ENCODE data around the gene CUEDC1. TPM values are rescaled to one million over a fixed set of nuclear protein-coding genes. Genes with fewer than 3 reads are reported as not detected.

Gene CUEDC1
- total and polyA plus RNA-seq, 5 donors from 2014 or later, result not detected

DNA sequence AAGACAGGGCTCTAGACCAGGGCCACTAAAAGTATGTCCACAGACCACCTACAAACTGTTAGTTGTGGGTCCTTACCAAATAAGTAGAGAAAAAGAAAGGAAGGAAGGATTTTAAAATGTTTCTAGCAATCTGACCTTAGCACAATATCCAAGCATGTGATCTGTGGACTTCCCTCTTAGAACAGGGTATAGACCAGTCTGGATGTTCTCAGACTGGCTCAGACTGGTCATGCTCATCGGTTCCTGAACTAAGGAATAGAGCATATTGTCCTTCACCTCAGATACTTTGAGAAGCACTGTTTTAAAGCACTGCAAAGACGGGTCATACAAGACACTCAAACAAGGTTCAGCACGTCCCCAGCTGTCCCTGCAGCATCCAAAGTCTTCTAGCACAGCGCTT, 25.8 kb downstream of the CUEDC1 start:
- no peaks in the 10 kb centered on the region for H3K9me3 Mint-ChIP-seq
- H3K27me3 ChIP-seq (ENCODE audit: control insufficient read depth, insufficient read depth, low read length), result no peaks in the 10 kb centered on the region
- DNase-seq (no peak), ATAC-seq (ENCODE audit: low read depth in 2 of 2) (no peak)
- H3K4me3 Mint-ChIP-seq, result no peak overlapping the region
- H3K36me3 Mint-ChIP-seq, result no peaks in the 10 kb centered on the region
- no peak overlapping the region for H3K4me3 ChIP-seq (ENCODE audit: low read depth, low read length)
- no peaks in the 10 kb centered on the region for H3K4me1 ChIP-seq (ENCODE audit: control insufficient read depth, insufficient read depth, low read length, poor library complexity, severe bottlenecking)
- no peak overlapping the region for H3K27ac Mint-ChIP-seq
- H3K27ac ChIP-seq (ENCODE audit: insufficient read depth, low read length, poor library complexity, severe bottlenecking), result no peak overlapping the region
- H3K9me3 ChIP-seq (ENCODE audit: control insufficient read depth in 2 of 2, low read length in 2 of 2), result no peaks in the 10 kb centered on the region
- no peaks in the 10 kb centered on the region for H3K36me3 ChIP-seq (ENCODE audit: control insufficient read depth, insufficient read depth, low read length)
- H3K4me1 Mint-ChIP-seq, result peaks cover 0 to 2% (median 0%) of the 10 kb centered on the region in 4 donors
- H3K27me3 Mint-ChIP-seq, result peaks cover 32% of the 10 kb centered on the region

DNA sequence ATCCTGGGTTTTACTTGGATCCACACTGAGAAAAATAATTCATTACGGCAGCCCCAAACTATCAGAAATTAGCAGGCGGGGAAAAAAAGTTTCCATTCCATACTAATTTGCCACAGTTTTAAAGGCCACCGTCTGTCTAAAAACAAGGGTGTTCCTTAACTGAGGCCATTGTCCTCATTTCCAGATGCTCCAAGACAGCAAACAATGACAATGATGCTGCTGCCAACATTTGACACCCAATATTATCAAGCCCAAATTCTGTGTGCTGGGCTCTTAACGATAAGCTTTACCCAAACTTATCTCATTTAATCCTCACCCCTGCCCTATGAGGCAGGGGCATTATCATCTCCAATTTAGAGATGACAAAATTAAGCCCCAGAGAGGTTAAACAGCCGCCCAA, 26.3 kb downstream of the CUEDC1 start:
- no peaks in the 10 kb centered on the region for H3K36me3 ChIP-seq (ENCODE audit: control insufficient read depth, insufficient read depth, low read length)
- no peak for DNase-seq
- no peaks in the 10 kb centered on the region for H3K27me3 ChIP-seq (ENCODE audit: control insufficient read depth, insufficient read depth, low read length)

DNA sequence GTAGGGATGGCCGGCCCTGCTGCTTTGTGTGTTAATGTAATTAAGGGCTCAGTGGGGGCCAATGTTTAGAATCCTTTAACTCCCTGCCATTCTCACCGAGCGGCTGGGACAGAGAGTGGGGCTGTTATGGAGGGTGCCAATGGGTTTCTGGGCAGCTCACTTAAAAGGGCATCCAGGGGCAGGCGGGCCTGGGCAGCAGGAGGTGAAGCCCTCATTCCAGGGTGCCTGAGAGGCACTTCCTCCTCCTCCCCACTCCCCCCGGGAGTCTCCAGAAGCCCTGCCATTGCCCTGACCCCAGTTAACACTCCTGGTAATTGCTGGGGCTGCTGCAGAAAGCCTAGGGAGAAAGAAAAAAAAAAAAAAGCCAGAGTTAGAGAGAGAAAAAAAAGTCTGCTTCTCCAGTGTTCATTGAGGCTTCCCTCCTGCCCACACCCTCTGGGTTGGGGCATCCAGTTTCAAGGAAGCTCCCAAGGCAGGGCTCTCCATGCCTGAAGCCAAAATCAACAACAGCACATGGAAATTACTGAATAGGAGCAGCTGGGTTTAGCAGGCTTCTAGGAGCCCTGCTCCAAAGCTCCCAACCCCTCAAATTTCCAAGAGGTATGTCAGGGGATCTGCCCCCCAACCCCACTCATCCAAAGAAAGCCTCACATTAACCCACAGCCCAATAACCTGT, 28.0 kb downstream of the CUEDC1 start:
- Histone ChIP-seq H3K9me3 (ENCODE audit: control insufficient read depth in 2 of 2, low read length in 2 of 2) (no peaks in the 10 kb centered on the region), H3K36me3 (ENCODE audit: control insufficient read depth, insufficient read depth, low read length) (no peaks in the 10 kb centered on the region), H3K27ac (ENCODE audit: insufficient read depth, low read length, poor library complexity, severe bottlenecking) (no peak overlapping the region), H3K4me1 (ENCODE audit: control insufficient read depth, insufficient read depth, low read length, poor library complexity, severe bottlenecking) (no peaks in the 10 kb centered on the region), H3K27me3 (ENCODE audit: control insufficient read depth, insufficient read depth, low read length) (no peaks in the 10 kb centered on the region), H3K4me3 (ENCODE audit: low read depth, low read length) (no peak overlapping the region)
- Mint-ChIP-seq H3K36me3 (no peaks in the 10 kb centered on the region), H3K27me3 (peaks cover 40% of the 10 kb centered on the region), H3K4me3 (no peak overlapping the region), H3K4me1 (peaks cover 0 to 6% (median 0%) of the 10 kb centered on the region in 4 donors), H3K27ac (no peak overlapping the region), H3K9me3 (no peaks in the 10 kb centered on the region)
- DNase-seq, result no peak
- no peak for ATAC-seq (ENCODE audit: low read depth in 2 of 2)

More for the DNA sequence above, 26.3 kb downstream of the CUEDC1 start:
- ATAC-seq (ENCODE audit: low read depth in 2 of 2), result no peak
- H3K9me3 Mint-ChIP-seq, result no peaks in the 10 kb centered on the region
- Histone ChIP-seq H3K27ac (ENCODE audit: insufficient read depth, low read length, poor library complexity, severe bottlenecking) (no peak overlapping the region), H3K4me3 (ENCODE audit: low read depth, low read length) (no peak overlapping the region), H3K4me1 (ENCODE audit: control insufficient read depth, insufficient read depth, low read length, poor library complexity, severe bottlenecking) (no peaks in the 10 kb centered on the region), H3K9me3 (ENCODE audit: control insufficient read depth in 2 of 2, low read length in 2 of 2) (no peaks in the 10 kb centered on the region)
- peaks cover 35% of the 10 kb centered on the region for H3K27me3 Mint-ChIP-seq
- H3K36me3 Mint-ChIP-seq, result no peaks in the 10 kb centered on the region
- H3K4me1 Mint-ChIP-seq, result peaks cover 0 to 6% (median 0%) of the 10 kb centered on the region in 4 donors
- H3K27ac Mint-ChIP-seq, result no peak overlapping the region
- H3K4me3 Mint-ChIP-seq, result no peak overlapping the region

- DNase-seq, result no peak
- Mint-ChIP-seq H3K27me3 (peaks cover 42% of the 10 kb centered on the region), H3K27ac (no peak overlapping the region), H3K36me3 (no peaks in the 10 kb centered on the region), H3K4me3 (no peak overlapping the region), H3K9me3 (no peaks in the 10 kb centered on the region), H3K4me1 (peaks cover 0 to 6% (median 0%) of the 10 kb centered on the region in 4 donors)
- no peak overlapping the region for H3K4me3 ChIP-seq (ENCODE audit: low read depth, low read length)
- no peak overlapping the region for H3K27ac ChIP-seq (ENCODE audit: insufficient read depth, low read length, poor library complexity, severe bottlenecking)
- no peak for ATAC-seq (ENCODE audit: low read depth in 2 of 2)
- H3K27me3 ChIP-seq (ENCODE audit: control insufficient read depth, insufficient read depth, low read length), result no peaks in the 10 kb centered on the region
- no peaks in the 10 kb centered on the region for H3K9me3 ChIP-seq (ENCODE audit: control insufficient read depth in 2 of 2, low read length in 2 of 2)
- no peaks in the 10 kb centered on the region for H3K36me3 ChIP-seq (ENCODE audit: control insufficient read depth, insufficient read depth, low read length)
- H3K4me1 ChIP-seq (ENCODE audit: control insufficient read depth, insufficient read depth, low read length, poor library complexity, severe bottlenecking), result no peaks in the 10 kb centered on the region
Observed at GRCh38 chr17:57926723-57927047, 28.5 kb downstream of the CUEDC1 start.

DNA sequence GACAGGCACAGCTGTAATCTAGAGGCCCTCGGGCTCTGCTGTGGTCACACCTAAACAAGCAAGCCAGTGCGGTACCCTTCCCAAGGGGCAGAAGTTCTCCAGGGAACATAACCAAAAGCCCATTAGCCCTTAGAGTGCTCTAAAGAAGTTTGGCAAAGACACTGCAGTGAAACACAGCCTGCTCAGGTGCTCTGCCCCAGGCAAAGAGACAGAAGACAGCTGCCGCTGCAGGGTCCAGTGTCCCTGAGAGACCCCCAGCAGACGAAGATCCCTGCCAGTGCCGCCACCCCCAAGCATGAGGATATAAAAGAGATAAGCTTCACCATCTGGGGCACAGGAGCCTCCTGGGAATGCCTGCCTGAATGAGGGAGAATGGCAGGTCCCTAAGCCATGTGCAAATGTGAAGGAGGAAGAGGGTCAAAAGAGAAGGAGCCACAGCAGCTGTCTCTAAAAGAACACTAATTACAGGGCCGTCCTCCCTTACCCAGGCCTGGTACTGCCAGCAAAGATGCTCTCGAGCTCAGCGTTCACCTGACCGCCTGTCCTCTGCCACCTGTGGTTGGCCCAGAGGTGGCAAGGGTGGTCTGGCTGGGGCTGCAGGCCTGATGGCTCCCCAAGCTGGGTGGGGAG, 29.7 kb downstream of the CUEDC1 start:
- no peak overlapping the region for H3K27ac Mint-ChIP-seq
- H3K4me1 ChIP-seq (ENCODE audit: control insufficient read depth, insufficient read depth, low read length, poor library complexity, severe bottlenecking), result no peaks in the 10 kb centered on the region
- ATAC-seq (ENCODE audit: low read depth in 2 of 2), result no peak
- H3K27me3 Mint-ChIP-seq, result peaks cover 46% of the 10 kb centered on the region
- H3K36me3 ChIP-seq (ENCODE audit: control insufficient read depth, insufficient read depth, low read length), result no peaks in the 10 kb centered on the region
- no peak for DNase-seq
- no peak overlapping the region for H3K4me3 ChIP-seq (ENCODE audit: low read depth, low read length)
- no peak overlapping the region for H3K27ac ChIP-seq (ENCODE audit: insufficient read depth, low read length, poor library complexity, severe bottlenecking)
- no peaks in the 10 kb centered on the region for H3K27me3 ChIP-seq (ENCODE audit: control insufficient read depth, insufficient read depth, low read length)
- H3K36me3 Mint-ChIP-seq, result no peaks in the 10 kb centered on the region
- H3K4me1 Mint-ChIP-seq, result peaks cover 0 to 6% (median 0%) of the 10 kb centered on the region in 4 donors
- no peaks in the 10 kb centered on the region for H3K9me3 ChIP-seq (ENCODE audit: control insufficient read depth in 2 of 2, low read length in 2 of 2)
- no peak overlapping the region for H3K4me3 Mint-ChIP-seq
- H3K9me3 Mint-ChIP-seq, result no peaks in the 10 kb centered on the region

DNA sequence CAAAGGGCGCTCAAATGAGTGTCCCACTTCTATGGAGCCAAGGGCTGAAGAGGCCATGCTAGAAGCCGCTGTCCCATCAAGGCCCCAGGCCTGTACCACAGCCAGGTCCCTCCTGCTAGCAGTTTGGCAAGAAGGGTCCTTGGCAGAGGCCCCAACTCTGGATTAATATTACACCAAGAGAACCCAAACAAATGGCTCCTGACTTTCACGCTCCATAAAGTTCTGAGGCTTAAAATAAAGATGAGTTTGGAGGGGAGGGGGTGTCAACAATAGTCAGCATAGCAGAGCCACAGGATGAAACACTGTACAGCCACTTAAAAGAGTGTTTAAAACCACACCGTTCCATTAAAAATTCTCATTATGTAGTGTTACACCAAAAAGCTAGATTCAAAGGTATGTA, 30.5 kb downstream of the CUEDC1 start:
- no peak overlapping the region for H3K27ac Mint-ChIP-seq
- Histone ChIP-seq H3K36me3 (ENCODE audit: control insufficient read depth, insufficient read depth, low read length) (no peaks in the 10 kb centered on the region), H3K27me3 (ENCODE audit: control insufficient read depth, insufficient read depth, low read length) (no peaks in the 10 kb centered on the region), H3K27ac (ENCODE audit: insufficient read depth, low read length, poor library complexity, severe bottlenecking) (no peak overlapping the region), H3K4me3 (ENCODE audit: low read depth, low read length) (no peak overlapping the region), H3K4me1 (ENCODE audit: control insufficient read depth, insufficient read depth, low read length, poor library complexity, severe bottlenecking) (no peaks in the 10 kb centered on the region), H3K9me3 (ENCODE audit: control insufficient read depth in 2 of 2, low read length in 2 of 2) (no peaks in the 10 kb centered on the region)
- H3K36me3 Mint-ChIP-seq, result no peaks in the 10 kb centered on the region
- no peak for ATAC-seq (ENCODE audit: low read depth in 2 of 2)
- peaks cover 49% of the 10 kb centered on the region for H3K27me3 Mint-ChIP-seq
- no peak for DNase-seq
- H3K9me3 Mint-ChIP-seq, result no peaks in the 10 kb centered on the region
- peaks cover 0 to 6% (median 0%) of the 10 kb centered on the region in 4 donors for H3K4me1 Mint-ChIP-seq
- H3K4me3 Mint-ChIP-seq, result no peak overlapping the region

DNA sequence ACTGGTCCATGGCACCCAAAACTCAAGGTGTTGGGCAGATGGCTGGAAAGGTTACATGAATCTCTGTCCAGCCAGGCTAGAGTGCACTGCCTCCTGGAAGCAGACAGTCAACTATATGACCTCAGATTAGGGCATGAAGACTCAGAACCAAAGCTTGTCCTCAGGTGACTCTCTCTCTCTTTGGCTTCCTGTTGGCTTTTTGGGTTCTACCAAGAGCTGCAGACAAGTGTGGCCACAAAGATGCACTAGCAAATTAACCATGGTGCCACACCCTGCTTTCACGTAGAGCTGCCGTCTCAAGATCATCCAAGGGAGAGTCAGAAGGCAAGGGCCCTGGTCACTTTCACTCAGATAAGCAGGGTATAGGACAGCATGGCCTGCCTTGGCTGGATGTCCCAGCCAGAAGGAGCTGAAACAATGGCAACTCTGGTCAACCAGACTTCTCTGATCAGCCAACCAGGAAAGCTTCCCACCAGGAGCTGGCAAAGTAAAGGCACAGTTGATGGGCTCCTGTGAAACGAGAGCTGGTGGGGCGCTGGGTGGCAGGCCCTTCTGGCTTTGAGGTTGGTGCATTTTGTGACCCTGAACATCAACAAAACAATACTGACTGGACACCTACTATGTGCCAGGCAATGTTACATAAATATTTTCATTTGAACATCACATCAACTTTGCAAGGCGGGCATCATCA, 31.9 kb downstream of the CUEDC1 start:
- no peaks in the 10 kb centered on the region for H3K36me3 Mint-ChIP-seq

More for the DNA sequence above, 31.9 kb downstream of the CUEDC1 start:
- ATAC-seq (ENCODE audit: low read depth in 2 of 2) (no peak), DNase-seq (no peak)
- Mint-ChIP-seq H3K4me1 (peaks cover 0 to 6% (median 0%) of the 10 kb centered on the region in 4 donors), H3K27ac (no peak overlapping the region), H3K4me3 (no peak overlapping the region), H3K9me3 (no peaks in the 10 kb centered on the region), H3K27me3 (peaks cover 49% of the 10 kb centered on the region)
- Histone ChIP-seq H3K27ac (ENCODE audit: insufficient read depth, low read length, poor library complexity, severe bottlenecking) (no peak overlapping the region), H3K4me1 (ENCODE audit: control insufficient read depth, insufficient read depth, low read length, poor library complexity, severe bottlenecking) (no peaks in the 10 kb centered on the region), H3K36me3 (ENCODE audit: control insufficient read depth, insufficient read depth, low read length) (no peaks in the 10 kb centered on the region), H3K4me3 (ENCODE audit: low read depth, low read length) (no peak overlapping the region), H3K27me3 (ENCODE audit: control insufficient read depth, insufficient read depth, low read length) (no peaks in the 10 kb centered on the region), H3K9me3 (ENCODE audit: control insufficient read depth in 2 of 2, low read length in 2 of 2) (no peaks in the 10 kb centered on the region)
